GM23338 (cell line): Measurements from ENCODE around the gene XPNPEP1. TPM values are rescaled to one million over a fixed set of nuclear protein-coding genes. Genes with fewer than 3 reads are reported as not detected.

Experiments used
- ATAC-seq: fragments of 200-7000 bp; cut with Tn5 transposase; 3 replicates; pipeline ENCODE4 v1.9.1; 2020
- DNase-seq: peaks from one replicate; pipeline ENCODE4 v3.0.0-alpha.2; 2015; ENCODE audit warnings: low spot score
- H2AFZ ChIP-seq: fragments of 200-600 bp; sonication (generic); 2 replicates; pipeline ENCODE4 v1.8.0; 2016; ENCODE audit warnings: antibody characterized with exemption, mild to moderate bottlenecking, moderate library complexity
- H3F3A ChIP-seq: fragments of 200-600 bp; sonication (generic); replicated peaks from 2 replicates; pipeline ENCODE4 v1.8.0; 2017; ENCODE audit warnings: antibody characterized with exemption, mixed run types, low read depth
- H3K27ac ChIP-seq: fragments of 200-600 bp; sonication (generic); 2 replicates; pipeline ENCODE4 v1.6.1; 2016; ENCODE audit warnings: low read depth
- H3K27me3 ChIP-seq: fragments of 200-600 bp; sonication (generic); 2 replicates; pipeline ENCODE4 v1.8.0; 2016; ENCODE audit warnings: mild to moderate bottlenecking, mixed run types, moderate library complexity; ENCODE audit not compliant: insufficient read depth
- H3K36me3 ChIP-seq: fragments of 200-600 bp; sonication (generic); 2 replicates; pipeline ENCODE4 v1.8.0; 2016; ENCODE audit warnings: mild to moderate bottlenecking; ENCODE audit not compliant: insufficient read depth
- H3K4me1 ChIP-seq: fragments of 200-600 bp; sonication (generic); 2 replicates; pipeline ENCODE4 v1.8.0; 2016; ENCODE audit warnings: mild to moderate bottlenecking, moderate library complexity; ENCODE audit not compliant: insufficient read depth
- H3K4me2 ChIP-seq: fragments of 200-600 bp; sonication (generic); 2 replicates; pipeline ENCODE4 v1.7.1; 2017; ENCODE audit warnings: mixed run types
- H3K4me3 ChIP-seq: fragments of 200-600 bp; sonication (generic); 2 replicates; pipeline ENCODE4 v1.6.1; 2016; ENCODE audit warnings: mixed run types
- H3K79me2 ChIP-seq: fragments of 200-600 bp; sonication (generic); replicated peaks from 2 replicates; pipeline ENCODE4 v1.8.0; 2017; ENCODE audit warnings: mild to moderate bottlenecking; ENCODE audit not compliant: insufficient read depth
- H3K9me2 ChIP-seq: fragments of 200-600 bp; sonication (generic); 2 replicates; pipeline ENCODE4 v1.8.0; 2017; ENCODE audit not compliant: insufficient read depth
- H4K20me1 ChIP-seq: fragments of 200-600 bp; sonication (generic); replicated peaks from 2 replicates; pipeline ENCODE4 v1.8.0; 2017; ENCODE audit warnings: mild to moderate bottlenecking; ENCODE audit not compliant: insufficient read depth
- H3K27ac Mint-ChIP-seq: 2 replicates; pipeline ENCODE4 v1.8.0; 2020; ENCODE audit warnings: inconsistent platforms, mild to moderate bottlenecking, moderate library complexity, mixed read lengths
- H3K27me3 Mint-ChIP-seq: 3 replicates; pipeline ENCODE4 v1.8.0; 2022; ENCODE audit warnings: low read depth, mild to moderate bottlenecking, moderate library complexity, mixed read lengths, inconsistent platforms; ENCODE audit not compliant: insufficient read depth, poor library complexity
- H3K36me3 Mint-ChIP-seq: 3 replicates; pipeline ENCODE4 v1.8.0; 2021; ENCODE audit warnings: low read depth, mild to moderate bottlenecking, inconsistent platforms, moderate library complexity, mixed read lengths
- H3K4me1 Mint-ChIP-seq: 3 replicates; pipeline ENCODE4 v1.8.0; 2020; ENCODE audit warnings: mild to moderate bottlenecking, inconsistent platforms, mixed read lengths
- H3K4me3 Mint-ChIP-seq: 3 replicates; pipeline ENCODE4 v1.8.0; 2021; ENCODE audit warnings: moderate library complexity, mild to moderate bottlenecking, inconsistent platforms, mixed read lengths
- H3K9me3 Mint-ChIP-seq: 3 replicates; pipeline ENCODE4 v1.8.0; 2020; ENCODE audit warnings: moderate library complexity, mild to moderate bottlenecking, inconsistent platforms, mixed read lengths
- CREB1 ChIP-seq: fragments of 250-450 bp; sonication (Bioruptor Pico); IDR thresholded peaks from 2 replicates; pipeline ENCODE4 v1.5.0; 2020; ENCODE audit warnings: low read depth, mild to moderate bottlenecking, moderate library complexity
- EZH2 ChIP-seq: fragments of 200-600 bp; sonication (generic); IDR thresholded peaks from one replicate; pipeline ENCODE4 v1.8.0; 2017; ENCODE audit warnings: antibody characterized with exemption, mild to moderate bottlenecking, low read depth; ENCODE audit not compliant: unreplicated experiment
- EZH2phosphoT487 ChIP-seq: fragments of 200-600 bp; sonication (generic); IDR thresholded peaks from one replicate; pipeline ENCODE4 v1.8.1; 2018; ENCODE audit warnings: antibody characterized with exemption; ENCODE audit not compliant: unreplicated experiment
- JUNB ChIP-seq: IDR thresholded peaks from one replicate; pipeline ENCODE4 v1.6.1; 2016; ENCODE audit warnings: antibody characterized with exemption; ENCODE audit not compliant: unreplicated experiment
- NANOG ChIP-seq: IDR thresholded peaks from 2 replicates; pipeline ENCODE4 v1.6.1; 2016; ENCODE audit warnings: antibody characterized with exemption, borderline replicate concordance
- POLR2AphosphoS5 ChIP-seq: IDR thresholded peaks from 2 replicates; pipeline ENCODE4 v1.6.1; 2016; ENCODE audit warnings: antibody characterized with exemption, low read depth
- STAT1 ChIP-seq: IDR thresholded peaks from one replicate; pipeline ENCODE4 v1.6.1; 2016; ENCODE audit warnings: antibody characterized with exemption; ENCODE audit not compliant: unreplicated experiment
- ZNF114 ChIP-seq: fragments of 250-450 bp; sonication (Bioruptor Pico); IDR thresholded peaks from 2 replicates; pipeline ENCODE4 v1.5.0; 2020; ENCODE audit warnings: mild to moderate bottlenecking, moderate library complexity
- ZNF331 ChIP-seq: fragments of 250-450 bp; sonication (Bioruptor Pico); IDR thresholded peaks from 2 replicates; pipeline ENCODE4 v1.5.0; 2020; ENCODE audit warnings: low read depth, mild to moderate bottlenecking, moderate library complexity
- polyA plus RNA-seq: library from polyadenylated mRNA; unstranded; fragments of >200 nt; fragmentation: Nextera tagmentation; extraction: Ambion mirVana; gene quantifications from 2 replicates; pipeline ENCODE4 v1.2.1, GENCODE V29; 2016
- total RNA-seq: library from RNA; depleted of rRNA; stranded (reverse); fragments of >200 nt; shearing (Covaris generic); gene quantifications from 2 replicates; pipeline ENCODE4 v1.2.3, GENCODE V29; 2014
- TF ChIP-seq, protein P1 (sequence below), 2 experiments: fragments of 200-600 bp in 1 of 2; sonication (generic) in 1 of 2; conservative IDR thresholded peaks; 2 replicates each; pipeline versions ENCODE4 v1.5.1 to v1.6.1; 2016 to 2017; ENCODE audit warnings: antibody characterized with exemption in 2 of 2, low read depth in 2 of 2, mild to moderate bottlenecking in 2 of 2, moderate library complexity in 1 of 2
- TF ChIP-seq, protein P2 (sequence below): IDR thresholded peaks from 2 replicates; pipeline ENCODE4 v1.6.1; 2016; ENCODE audit warnings: antibody characterized with exemption
- TF ChIP-seq, protein P3 (sequence below): IDR thresholded peaks from one replicate; pipeline ENCODE4 v1.6.1; 2018; ENCODE audit warnings: antibody characterized with exemption; ENCODE audit not compliant: unreplicated experiment
- TF ChIP-seq, protein P4 (sequence below): fragments of 250-450 bp; sonication (Bioruptor Pico); IDR thresholded peaks from 2 replicates; pipeline ENCODE4 v1.5.0; 2020; ENCODE audit warnings: mild to moderate bottlenecking, moderate library complexity

The XPNPEP1 gene
- total and polyA plus RNA-seq, 2 experiments from 2014 or later: 17.5 to 55.8 TPM

DNA sequence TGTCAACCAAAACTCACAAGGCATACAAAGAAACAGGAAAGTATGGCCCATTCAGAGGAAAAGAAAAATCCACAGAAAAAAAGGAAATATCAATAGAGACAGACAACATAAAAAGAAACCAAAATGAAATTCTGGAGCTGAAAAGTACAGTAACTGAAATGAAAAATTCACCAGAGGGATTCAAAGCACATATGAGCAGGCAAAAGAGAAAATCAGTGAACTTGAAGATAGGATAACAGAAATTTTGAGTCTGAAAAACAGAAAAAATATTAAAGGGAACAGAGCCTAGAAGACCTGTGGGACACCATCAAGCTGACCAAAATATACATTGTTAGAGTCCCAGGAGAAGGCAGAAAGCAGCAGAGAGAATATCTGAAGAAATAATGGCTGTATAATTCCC lies 60.6 kb downstream of the XPNPEP1 start:
- Mint-ChIP-seq H3K4me3 (no peak overlapping the region), H3K4me1 (peaks cover 18% of the 10 kb centered on the region), H3K9me3 (no peaks in the 10 kb centered on the region), H3K36me3 (peaks cover 23% of the 10 kb centered on the region), H3K27me3 (peaks cover 7% of the 10 kb centered on the region), H3K27ac (no peak overlapping the region)
- peaks cover 12% of the 10 kb centered on the region; the same call in 1 of the 2 replicates for H3K4me1 ChIP-seq
- H3K36me3 ChIP-seq: 0 out of 2 replicates have a peak, but pooled peaks cover 8% of the 10 kb centered on the region
- no peaks in the 10 kb centered on the region for H3K27me3 ChIP-seq
- ATAC-seq (no peak), DNase-seq (no peak)
- TF ChIP-seq, protein P1, sequence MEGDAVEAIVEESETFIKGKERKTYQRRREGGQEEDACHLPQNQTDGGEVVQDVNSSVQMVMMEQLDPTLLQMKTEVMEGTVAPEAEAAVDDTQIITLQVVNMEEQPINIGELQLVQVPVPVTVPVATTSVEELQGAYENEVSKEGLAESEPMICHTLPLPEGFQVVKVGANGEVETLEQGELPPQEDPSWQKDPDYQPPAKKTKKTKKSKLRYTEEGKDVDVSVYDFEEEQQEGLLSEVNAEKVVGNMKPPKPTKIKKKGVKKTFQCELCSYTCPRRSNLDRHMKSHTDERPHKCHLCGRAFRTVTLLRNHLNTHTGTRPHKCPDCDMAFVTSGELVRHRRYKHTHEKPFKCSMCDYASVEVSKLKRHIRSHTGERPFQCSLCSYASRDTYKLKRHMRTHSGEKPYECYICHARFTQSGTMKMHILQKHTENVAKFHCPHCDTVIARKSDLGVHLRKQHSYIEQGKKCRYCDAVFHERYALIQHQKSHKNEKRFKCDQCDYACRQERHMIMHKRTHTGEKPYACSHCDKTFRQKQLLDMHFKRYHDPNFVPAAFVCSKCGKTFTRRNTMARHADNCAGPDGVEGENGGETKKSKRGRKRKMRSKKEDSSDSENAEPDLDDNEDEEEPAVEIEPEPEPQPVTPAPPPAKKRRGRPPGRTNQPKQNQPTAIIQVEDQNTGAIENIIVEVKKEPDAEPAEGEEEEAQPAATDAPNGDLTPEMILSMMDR (conservative IDR thresholded peaks at IDR 0.05; ENCODE audit: low read depth in 2 of 2): no peak
- no peak for TF ChIP-seq CREB1 (CRISPR knock-in tag)
- no peak for TF ChIP-seq ZNF331 (CRISPR knock-in tag)
- no peak for TF ChIP-seq JUNB
- TF ChIP-seq ZNF114 (CRISPR knock-in tag): no peak
- no peak for TF ChIP-seq POLR2AphosphoS5
- no peak for TF ChIP-seq NANOG
- TF ChIP-seq, protein P2, sequence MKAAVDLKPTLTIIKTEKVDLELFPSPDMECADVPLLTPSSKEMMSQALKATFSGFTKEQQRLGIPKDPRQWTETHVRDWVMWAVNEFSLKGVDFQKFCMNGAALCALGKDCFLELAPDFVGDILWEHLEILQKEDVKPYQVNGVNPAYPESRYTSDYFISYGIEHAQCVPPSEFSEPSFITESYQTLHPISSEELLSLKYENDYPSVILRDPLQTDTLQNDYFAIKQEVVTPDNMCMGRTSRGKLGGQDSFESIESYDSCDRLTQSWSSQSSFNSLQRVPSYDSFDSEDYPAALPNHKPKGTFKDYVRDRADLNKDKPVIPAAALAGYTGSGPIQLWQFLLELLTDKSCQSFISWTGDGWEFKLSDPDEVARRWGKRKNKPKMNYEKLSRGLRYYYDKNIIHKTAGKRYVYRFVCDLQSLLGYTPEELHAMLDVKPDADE: no peak
- TF ChIP-seq EZH2phosphoT487: no peak
- TF ChIP-seq, protein P3, sequence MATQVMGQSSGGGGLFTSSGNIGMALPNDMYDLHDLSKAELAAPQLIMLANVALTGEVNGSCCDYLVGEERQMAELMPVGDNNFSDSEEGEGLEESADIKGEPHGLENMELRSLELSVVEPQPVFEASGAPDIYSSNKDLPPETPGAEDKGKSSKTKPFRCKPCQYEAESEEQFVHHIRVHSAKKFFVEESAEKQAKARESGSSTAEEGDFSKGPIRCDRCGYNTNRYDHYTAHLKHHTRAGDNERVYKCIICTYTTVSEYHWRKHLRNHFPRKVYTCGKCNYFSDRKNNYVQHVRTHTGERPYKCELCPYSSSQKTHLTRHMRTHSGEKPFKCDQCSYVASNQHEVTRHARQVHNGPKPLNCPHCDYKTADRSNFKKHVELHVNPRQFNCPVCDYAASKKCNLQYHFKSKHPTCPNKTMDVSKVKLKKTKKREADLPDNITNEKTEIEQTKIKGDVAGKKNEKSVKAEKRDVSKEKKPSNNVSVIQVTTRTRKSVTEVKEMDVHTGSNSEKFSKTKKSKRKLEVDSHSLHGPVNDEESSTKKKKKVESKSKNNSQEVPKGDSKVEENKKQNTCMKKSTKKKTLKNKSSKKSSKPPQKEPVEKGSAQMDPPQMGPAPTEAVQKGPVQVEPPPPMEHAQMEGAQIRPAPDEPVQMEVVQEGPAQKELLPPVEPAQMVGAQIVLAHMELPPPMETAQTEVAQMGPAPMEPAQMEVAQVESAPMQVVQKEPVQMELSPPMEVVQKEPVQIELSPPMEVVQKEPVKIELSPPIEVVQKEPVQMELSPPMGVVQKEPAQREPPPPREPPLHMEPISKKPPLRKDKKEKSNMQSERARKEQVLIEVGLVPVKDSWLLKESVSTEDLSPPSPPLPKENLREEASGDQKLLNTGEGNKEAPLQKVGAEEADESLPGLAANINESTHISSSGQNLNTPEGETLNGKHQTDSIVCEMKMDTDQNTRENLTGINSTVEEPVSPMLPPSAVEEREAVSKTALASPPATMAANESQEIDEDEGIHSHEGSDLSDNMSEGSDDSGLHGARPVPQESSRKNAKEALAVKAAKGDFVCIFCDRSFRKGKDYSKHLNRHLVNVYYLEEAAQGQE: no peak
- TF ChIP-seq EZH2: no peak
- no peak for TF ChIP-seq STAT1
- TF ChIP-seq, protein P4, sequence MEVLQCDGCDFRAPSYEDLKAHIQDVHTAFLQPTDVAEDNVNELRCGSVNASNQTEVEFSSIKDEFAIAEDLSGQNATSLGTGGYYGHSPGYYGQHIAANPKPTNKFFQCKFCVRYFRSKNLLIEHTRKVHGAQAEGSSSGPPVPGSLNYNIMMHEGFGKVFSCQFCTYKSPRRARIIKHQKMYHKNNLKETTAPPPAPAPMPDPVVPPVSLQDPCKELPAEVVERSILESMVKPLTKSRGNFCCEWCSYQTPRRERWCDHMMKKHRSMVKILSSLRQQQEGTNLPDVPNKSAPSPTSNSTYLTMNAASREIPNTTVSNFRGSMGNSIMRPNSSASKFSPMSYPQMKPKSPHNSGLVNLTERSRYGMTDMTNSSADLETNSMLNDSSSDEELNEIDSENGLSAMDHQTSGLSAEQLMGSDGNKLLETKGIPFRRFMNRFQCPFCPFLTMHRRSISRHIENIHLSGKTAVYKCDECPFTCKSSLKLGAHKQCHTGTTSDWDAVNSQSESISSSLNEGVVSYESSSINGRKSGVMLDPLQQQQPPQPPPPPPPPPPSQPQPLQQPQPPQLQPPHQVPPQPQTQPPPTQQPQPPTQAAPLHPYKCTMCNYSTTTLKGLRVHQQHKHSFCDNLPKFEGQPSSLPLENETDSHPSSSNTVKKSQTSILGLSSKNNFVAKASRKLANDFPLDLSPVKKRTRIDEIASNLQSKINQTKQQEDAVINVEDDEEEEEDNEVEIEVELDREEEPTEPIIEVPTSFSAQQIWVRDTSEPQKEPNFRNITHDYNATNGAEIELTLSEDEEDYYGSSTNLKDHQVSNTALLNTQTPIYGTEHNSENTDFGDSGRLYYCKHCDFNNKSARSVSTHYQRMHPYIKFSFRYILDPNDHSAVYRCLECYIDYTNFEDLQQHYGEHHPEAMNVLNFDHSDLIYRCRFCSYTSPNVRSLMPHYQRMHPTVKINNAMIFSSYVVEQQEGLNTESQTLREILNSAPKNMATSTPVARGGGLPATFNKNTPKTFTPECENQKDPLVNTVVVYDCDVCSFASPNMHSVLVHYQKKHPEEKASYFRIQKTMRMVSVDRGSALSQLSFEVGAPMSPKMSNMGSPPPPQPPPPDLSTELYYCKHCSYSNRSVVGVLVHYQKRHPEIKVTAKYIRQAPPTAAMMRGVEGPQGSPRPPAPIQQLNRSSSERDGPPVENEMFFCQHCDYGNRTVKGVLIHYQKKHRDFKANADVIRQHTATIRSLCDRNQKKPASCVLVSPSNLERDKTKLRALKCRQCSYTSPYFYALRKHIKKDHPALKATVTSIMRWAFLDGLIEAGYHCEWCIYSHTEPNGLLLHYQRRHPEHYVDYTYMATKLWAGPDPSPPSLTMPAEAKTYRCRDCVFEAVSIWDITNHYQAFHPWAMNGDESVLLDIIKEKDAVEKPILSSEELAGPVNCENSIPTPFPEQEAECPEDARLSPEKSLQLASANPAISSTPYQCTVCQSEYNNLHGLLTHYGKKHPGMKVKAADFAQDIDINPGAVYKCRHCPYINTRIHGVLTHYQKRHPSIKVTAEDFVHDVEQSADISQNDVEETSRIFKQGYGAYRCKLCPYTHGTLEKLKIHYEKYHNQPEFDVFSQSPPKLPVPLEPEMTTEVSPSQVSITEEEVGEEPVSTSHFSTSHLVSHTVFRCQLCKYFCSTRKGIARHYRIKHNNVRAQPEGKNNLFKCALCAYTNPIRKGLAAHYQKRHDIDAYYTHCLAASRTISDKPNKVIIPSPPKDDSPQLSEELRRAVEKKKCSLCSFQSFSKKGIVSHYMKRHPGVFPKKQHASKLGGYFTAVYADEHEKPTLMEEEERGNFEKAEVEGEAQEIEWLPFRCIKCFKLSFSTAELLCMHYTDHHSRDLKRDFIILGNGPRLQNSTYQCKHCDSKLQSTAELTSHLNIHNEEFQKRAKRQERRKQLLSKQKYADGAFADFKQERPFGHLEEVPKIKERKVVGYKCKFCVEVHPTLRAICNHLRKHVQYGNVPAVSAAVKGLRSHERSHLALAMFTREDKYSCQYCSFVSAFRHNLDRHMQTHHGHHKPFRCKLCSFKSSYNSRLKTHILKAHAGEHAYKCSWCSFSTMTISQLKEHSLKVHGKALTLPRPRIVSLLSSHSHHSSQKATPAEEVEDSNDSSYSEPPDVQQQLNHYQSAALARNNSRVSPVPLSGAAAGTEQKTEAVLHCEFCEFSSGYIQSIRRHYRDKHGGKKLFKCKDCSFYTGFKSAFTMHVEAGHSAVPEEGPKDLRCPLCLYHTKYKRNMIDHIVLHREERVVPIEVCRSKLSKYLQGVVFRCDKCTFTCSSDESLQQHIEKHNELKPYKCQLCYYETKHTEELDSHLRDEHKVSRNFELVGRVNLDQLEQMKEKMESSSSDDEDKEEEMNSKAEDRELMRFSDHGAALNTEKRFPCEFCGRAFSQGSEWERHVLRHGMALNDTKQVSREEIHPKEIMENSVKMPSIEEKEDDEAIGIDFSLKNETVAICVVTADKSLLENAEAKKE (CRISPR knock-in tag): no peak
- no peak overlapping the region for H3K27ac ChIP-seq
- no peaks in the 10 kb centered on the region for H4K20me1 ChIP-seq
- no peaks in the 10 kb centered on the region for H3K79me2 ChIP-seq
- H3F3A ChIP-seq: no peaks in the 10 kb centered on the region
- no peak overlapping the region for H3K4me3 ChIP-seq
- H2AFZ ChIP-seq: no peak overlapping the region
- H3K4me2 ChIP-seq: no peak overlapping the region
- H3K9me2 ChIP-seq: no peaks in the 10 kb centered on the region
